ENCODE results near the gene ZNF148.

ZNF148 gene

GRCh38 chr3:125375950-125376679, 990 bp upstream of the ZNF148 start:
- in situ Hi-C loops (cut with HindIII; ENCODE audit: low sequenced_read_pairs), result no loop called here
- TF ChIP-seq CTCF (IDR thresholded peaks at IDR 0.05; ENCODE audit: low read depth, low read length), result no peak
- no peak for DNase-seq (ENCODE audit: low read depth, low spot score)
- peak overlapping the region; percentile 85 for H3K4me3 ChIP-seq (ENCODE audit: low read depth, low read length)

GRCh38 chr3:125374501-125374995, 577 bp downstream of the ZNF148 start:
- peak overlapping the region; percentile 85 for H3K4me3 ChIP-seq (ENCODE audit: low read depth, low read length)
- TF ChIP-seq CTCF (IDR thresholded peaks at IDR 0.05; ENCODE audit: low read depth, low read length), result no peak
- in situ Hi-C loops (cut with HindIII; ENCODE audit: low sequenced_read_pairs), result no loop called here
- peak; percentile 40 for DNase-seq (ENCODE audit: low read depth, low spot score)

GRCh38 chr3:125367403-125368230, 7.5 kb downstream of the ZNF148 start:
- in situ Hi-C loops (cut with HindIII; ENCODE audit: low sequenced_read_pairs), result no loop called here
- DNase-seq (ENCODE audit: low read depth, low spot score), result peak; percentile 38
- TF ChIP-seq CTCF (IDR thresholded peaks at IDR 0.05; ENCODE audit: low read depth, low read length), result no peak
- no peak overlapping the region for H3K4me3 ChIP-seq (ENCODE audit: low read depth, low read length)

GRCh38 chr3:125366132-125366531, 9.0 kb downstream of the ZNF148 start:
- TF ChIP-seq CTCF (IDR thresholded peaks at IDR 0.05; ENCODE audit: low read depth, low read length), result no peak
- no peak for DNase-seq (ENCODE audit: low read depth, low spot score)
- in situ Hi-C loops (cut with HindIII; ENCODE audit: low sequenced_read_pairs), result no loop called here
- no peak overlapping the region for H3K4me3 ChIP-seq (ENCODE audit: low read depth, low read length)

GRCh38 chr3:125359700-125360099, 15.4 kb downstream of the ZNF148 start:
- in situ Hi-C loops (cut with HindIII; ENCODE audit: low sequenced_read_pairs), result no loop called here
- no peak for DNase-seq (ENCODE audit: low read depth, low spot score)
- no peak overlapping the region for H3K4me3 ChIP-seq (ENCODE audit: low read depth, low read length)
- no peak for TF ChIP-seq CTCF (IDR thresholded peaks at IDR 0.05; ENCODE audit: low read depth, low read length)

- no peak for DNase-seq (ENCODE audit: low read depth, low spot score)
- H3K4me3 ChIP-seq (ENCODE audit: low read depth, low read length), result no peak overlapping the region
- in situ Hi-C loops (cut with HindIII; ENCODE audit: low sequenced_read_pairs), result no loop called here
- TF ChIP-seq CTCF (IDR thresholded peaks at IDR 0.05; ENCODE audit: low read depth, low read length), result no peak
These were observed 16.2 kb downstream of the ZNF148 start for GRCh38 chr3:125358923-125359322.

All from astrocyte of the spinal cord (primary cell).